H54 (cell line): Measurements from ENCODE around the gene FLOT1.

Experiments used
- DNase-seq: peaks from one replicate; pipeline ENCODE4 v3.0.0; 2011; ENCODE audit warnings: low spot score, mixed read lengths; ENCODE audit not compliant: insufficient read length
- FAIRE-seq: peaks from 3 replicates; lab custom pipeline; 2011; peaks lifted over from hg19 to GRCh38; lab: Jason Lieb, UNC
- POLR2A ChIP-seq: IDR thresholded peaks from 2 replicates; pipeline ENCODE4 v1.6.1; 2011; ENCODE audit warnings: low read depth, mild to moderate bottlenecking, low read length

FLOT1 gene

DNA sequence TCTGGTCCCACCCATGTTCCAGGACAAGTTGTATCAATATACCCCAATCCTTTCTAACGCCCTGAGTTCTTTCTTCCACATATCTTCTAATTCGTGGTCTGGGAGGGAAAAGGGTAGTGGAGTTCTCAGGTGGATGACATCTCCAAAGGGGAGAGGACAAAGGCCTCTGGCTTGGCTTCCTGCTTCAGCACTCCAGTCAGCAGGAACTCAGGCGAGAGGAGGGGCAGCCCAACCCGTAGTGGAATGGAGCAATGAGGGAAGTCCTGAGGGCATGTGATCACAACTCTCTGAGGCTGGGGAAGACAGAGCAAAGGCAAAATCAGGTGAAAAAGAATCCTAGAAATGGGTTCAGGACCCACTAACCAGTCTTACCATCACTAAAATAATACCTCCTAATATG is 42.1 kb downstream of the FLOT1 start:
- FAIRE-seq: no peak
- no peak for DNase-seq
- no peak for TF ChIP-seq POLR2A

DNA sequence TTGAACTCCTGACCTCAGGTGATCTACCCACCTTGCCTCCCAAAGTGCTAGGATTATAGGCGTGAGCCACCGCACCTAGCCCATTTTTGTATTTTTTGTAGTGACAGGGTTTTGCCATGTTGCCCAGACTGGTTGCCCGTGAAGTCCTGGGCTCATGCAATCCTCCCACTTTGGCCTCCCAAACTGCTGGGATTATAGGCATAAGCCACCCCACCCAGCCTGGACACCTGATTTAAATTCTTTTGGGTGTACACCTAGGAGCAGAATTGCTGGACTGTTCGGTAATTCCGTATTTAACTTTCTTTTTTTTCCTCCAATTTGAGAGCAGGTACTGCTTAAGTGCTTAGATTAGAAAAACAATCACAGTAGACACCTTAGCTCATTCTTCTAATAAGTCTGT is 46.1 kb downstream of the FLOT1 start:
- no peak for TF ChIP-seq POLR2A
- no peak for FAIRE-seq
- DNase-seq: no peak

DNA sequence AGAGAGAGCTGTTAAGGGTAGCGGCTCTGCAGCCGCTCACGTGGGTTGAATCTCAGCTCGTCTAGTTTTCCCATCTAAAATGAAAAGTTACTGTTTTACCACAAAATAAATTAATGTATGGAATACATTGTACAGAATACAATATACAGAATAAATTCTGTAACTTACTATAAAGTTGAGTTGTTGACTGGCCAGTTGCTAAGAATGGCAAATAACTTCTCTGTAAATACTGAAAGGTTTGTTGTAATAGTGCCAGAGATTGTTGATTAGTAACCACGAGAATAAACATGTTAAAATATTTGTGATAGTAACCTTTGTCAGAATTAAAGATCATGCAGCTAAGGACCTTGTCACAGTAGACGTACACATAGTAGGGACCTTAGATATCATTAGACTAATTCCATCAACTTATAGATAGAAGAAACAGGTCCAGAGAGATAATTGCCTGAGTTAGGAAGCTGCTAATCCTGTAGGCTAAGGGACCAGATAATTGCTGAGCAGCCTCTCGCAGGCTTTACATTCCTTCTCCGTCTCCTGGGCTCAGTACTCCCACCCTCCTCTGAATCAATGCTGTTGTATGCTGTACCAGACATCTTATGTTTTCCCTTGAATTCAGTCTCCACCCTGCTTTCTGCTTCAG is 51.2 kb downstream of the FLOT1 start:
- no peak for DNase-seq
- no peak for FAIRE-seq
- no peak for TF ChIP-seq POLR2A

DNA sequence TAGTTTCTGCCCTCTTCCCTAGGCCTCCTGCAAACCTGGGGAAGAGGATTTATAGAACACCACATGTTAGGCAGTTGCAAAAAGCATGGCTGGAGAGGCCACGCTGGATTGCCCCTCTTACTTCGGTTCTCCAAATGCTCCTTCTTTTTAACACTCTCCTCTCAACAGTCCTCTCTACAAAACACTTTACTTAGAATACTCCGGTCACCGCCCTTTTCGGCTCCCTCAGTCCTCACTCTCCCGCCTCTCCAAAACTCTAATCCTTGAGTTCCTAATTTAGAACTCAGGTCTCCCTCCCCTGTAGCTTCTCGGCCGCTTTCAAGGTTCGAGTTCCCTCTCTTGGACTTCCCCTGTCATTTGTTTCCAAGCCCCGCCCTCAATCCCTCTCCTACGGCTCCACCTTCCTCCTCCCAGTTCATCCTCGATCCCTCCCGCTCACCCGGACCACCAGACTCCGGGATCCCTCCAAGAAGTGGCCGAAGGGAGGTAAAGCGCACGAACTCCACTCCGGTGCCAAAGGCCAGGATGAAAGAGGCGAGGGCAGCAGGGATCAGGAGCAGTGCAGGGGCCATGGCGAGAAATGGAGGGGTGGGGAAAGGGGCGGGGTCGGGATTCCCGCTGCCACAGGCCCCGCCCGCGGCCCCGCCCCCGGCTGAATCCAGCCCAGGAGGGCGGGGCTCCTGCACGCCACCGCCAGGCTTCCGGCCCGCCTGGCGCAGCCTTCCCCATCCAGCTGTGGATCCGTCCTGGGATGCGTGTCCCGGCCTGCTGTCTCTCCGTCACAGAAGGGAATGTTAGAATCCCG is 51.9 kb downstream of the FLOT1 start, which contains the start of gene NRM:
TSS of gene NRM (minus strand) at position 582 of the 805 bp plus-strand sequence. CDS start at position 572, 10 bp downstream.
- FAIRE-seq (no peak), DNase-seq (peak; percentile 78)
- TF ChIP-seq POLR2A: peak; percentile 46; the same call in 1 of the 2 replicates

DNA sequence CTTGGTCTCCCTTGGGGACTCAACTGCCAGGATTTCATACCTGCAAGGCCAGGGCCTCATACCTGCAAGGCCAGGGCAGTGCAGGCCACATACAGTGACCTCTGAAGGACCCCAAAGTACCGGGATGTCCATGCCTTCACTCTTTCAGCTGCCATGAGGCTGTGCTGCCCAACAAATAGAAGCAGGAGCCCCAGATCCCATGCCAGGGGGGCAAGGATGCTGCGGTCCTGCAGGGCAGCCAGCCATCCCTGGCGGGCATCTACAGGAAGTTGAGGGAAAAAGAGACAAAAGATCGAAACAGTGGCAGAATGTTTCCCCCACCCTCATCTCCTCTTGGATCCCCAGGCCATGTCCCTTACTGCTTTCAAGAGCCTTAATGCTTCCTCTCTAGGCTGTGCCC is 52.5 kb downstream of the FLOT1 start:
- no peak for DNase-seq
- TF ChIP-seq POLR2A: no peak
- no peak for FAIRE-seq

DNA sequence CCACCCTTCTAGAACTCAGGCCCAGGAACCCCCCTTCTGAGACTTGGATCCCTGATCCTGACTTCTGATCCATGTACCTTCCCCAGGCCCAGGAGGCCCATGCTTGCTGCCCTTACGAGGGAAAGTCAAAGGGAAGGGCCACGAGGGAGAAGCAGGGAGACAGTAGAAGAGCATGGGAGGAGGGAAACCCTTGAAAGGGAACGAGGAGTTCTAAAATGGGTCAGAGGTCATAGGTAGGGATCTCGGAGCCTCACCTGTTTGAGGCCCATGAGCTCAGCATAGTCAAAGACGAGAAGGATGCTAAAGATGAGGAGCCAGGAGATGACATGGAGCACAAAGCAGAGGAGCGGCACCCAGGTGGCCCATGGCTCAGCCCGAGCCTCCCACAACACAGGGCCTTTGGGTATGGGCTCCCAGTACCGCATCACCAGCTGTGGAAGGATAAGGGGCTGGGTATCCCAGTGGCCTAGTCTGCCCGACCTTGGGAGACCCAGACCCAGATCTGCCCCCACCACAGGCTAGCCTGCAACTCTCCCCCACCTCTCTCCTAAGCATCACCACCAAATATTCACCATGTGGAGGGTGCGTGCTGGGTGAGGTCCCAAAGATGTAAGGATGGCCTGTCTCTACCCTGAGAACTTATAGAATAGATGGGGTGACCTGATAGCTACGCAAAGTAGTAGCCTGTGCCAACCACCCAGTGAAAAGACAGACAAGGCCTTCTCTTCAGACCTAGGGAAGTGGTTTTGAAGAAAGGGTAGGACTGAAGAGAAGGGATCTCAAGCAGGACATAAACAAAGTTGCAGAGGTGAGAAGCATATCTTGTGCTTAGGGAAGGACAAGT is 53.2 kb downstream of the FLOT1 start:
- no peak for DNase-seq
- FAIRE-seq: no peak
- TF ChIP-seq POLR2A: no peak

DNA sequence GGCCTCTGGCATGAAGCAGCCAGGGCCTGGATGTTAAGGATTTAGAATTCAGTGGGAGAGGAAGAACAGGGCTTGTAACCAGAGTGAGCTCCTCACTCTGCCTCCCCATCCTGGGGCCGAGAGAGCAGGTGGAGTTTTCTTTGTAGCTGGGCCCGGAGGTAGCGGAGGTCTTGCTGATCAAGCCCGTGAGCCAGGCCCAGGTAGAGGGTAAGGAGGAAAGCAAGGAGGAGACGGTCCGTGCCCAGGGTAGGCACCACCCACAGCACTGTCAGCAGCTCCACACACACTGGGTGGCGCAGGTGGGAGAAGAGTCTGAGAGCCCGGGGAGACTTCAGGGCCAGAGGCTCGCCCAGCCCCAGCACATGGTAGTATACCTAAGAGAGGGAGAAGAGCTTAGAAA is 53.9 kb downstream of the FLOT1 start:
- FAIRE-seq: no peak
- no peak for TF ChIP-seq POLR2A
- DNase-seq: no peak

DNA sequence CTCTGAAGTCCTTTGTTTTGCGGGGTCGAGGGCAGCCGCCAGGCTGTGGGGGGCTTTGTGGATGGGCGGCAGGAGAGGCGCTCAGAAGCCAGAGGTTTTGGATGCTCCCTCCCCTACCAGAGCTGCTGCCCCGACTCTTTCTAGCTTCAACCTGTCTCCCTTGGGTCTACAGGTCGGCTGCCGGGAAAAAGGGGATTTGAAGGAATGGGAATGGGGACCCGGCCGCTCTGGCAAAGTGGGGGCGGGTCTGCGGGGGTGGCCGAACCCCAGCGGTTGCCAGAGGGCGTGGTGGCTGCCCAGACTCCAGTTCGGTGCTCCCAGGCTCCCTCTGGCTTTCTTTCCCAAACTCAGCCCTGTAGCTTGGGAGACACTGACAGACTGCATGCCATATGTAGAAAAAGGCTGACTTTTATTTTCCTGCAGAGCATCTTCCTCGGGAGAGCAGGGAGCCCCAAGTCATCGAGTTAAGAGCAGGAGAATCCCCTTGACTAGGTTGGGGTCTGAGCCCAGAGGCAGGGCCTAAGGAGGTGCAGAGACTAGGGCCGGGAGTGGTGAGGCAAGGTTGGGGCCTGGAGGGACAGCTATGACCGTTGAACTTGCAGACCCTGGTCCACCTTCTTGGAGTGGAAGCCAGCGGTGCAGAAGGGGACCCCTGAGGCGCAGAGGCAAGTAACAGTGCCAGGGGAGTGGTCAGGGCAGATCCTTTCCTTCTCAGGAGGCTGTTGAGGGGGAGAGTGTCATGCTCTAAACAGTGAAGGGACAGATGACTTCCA is 54.6 kb downstream of the FLOT1 start:
- DNase-seq (no peak), FAIRE-seq (no peak)
- TF ChIP-seq POLR2A: no peak

DNA sequence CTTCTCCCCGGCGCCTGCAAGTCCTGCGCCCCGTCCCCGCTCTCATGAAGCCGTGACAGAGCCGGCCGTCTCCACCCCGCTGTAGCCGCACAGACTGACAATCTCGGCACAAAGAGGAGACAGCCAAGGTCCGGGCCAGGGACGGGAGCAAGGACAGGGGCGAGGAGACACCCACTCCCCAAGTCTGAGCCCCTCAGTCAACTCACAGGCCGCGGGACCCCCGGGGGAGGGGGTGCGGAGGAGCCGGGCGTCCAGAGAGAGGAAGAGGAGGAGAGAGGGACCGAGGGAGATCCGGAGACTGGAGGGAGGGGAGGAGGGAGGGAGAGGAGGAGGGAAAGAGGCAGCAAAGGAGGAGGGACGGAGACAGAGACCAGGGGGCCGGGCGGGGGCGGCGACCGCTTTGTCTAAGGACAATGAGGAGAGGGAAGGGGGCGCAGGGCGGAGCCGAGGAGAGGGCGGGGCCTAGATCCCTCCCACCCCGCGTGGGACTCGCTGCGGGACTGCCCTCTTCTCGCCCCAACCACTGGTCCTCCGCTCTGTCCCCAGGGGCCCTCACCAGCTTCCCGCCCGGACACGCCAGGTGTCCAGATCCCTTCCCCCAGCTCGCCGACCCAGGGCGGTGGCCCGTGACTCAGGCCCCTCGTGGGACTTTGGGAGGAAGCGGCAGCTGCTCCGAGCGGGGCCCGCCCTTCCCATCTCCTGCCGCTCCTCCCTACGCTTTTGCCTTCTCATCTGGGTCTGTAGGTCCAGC is 55.4 kb downstream of the FLOT1 start:
- peak; percentile 54 for TF ChIP-seq POLR2A
- FAIRE-seq (no peak), DNase-seq (peak; percentile 92)

DNA sequence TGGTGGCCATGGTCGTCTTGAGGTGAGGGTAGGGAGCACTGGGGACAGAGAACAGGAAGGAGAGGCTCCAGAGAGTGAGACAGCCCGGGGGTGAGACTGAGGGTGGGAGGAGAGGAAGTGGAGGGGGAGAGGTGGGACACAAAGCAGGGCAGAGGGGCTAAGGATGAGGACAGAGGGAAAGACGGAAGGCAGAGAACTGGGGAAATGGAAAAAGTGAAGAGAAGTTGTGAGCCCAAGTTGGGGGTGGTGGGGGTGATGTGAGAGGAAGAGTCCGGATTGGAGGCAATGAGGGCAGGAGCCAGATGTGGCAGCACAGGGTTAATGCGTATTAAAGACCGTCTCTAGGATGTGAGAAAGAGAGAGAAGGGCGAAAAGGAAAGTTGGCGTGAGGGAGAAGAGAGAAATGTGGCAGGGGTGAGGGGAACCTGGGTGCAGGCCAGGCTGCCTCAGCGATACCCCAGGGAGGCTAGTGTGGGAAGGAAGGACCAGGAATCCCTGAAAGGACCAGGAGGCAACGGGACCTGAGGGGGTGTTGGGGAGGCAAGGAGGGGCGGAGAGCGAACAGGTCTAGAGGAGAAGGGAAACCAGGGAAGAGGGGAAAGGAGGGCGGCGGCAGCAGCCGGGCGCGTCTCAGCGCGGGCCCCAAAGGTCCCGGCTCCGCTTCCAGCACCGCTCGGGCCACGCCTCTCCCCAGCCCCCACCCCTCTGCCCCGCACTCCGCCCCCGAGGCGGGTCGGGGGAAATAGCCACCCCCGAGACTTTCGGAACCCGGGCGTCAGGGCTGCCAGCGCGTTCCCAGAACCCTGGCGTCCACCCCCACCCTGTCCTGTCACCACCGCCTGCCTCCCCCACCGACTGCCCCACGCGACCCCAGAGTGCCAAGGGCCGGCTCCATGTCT is 56.2 kb downstream of the FLOT1 start, which contains the start of gene PPP1R18:
TSS of gene PPP1R18 (minus strand) at position 637 of the 899 bp plus-strand sequence. CDS start at position 10, 627 bp downstream.
- FAIRE-seq (no peak), DNase-seq (peak; percentile 52)
- TF ChIP-seq POLR2A: peak; percentile 57; the same call in 1 of the 2 replicates
